Mammary epithelial cell (primary cell): ENCODE measurements around the gene SPRED1.

Source experiments
- EZH2 ChIP-seq: IDR thresholded peaks from 2 replicates; pipeline ENCODE4 v1.6.1; 2012; ENCODE audit warnings: low read length, inconsistent platforms, borderline replicate concordance
- TF ChIP-seq, protein P1 (sequence below), 2 donors: IDR thresholded peaks in 1 of 2; conservative IDR thresholded peaks in 1 of 2; 2 replicates each; pipeline ENCODE4 v1.5.1; 2011 to 2012; ENCODE audit warnings: inconsistent platforms in 2 of 2, low read length in 2 of 2, mild to moderate bottlenecking in 2 of 2, control low read depth in 1 of 2, low read depth in 1 of 2; ENCODE audit not compliant: insufficient read depth in 1 of 2; ENCODE audit errors: extremely low read depth in 1 of 2

DNA sequence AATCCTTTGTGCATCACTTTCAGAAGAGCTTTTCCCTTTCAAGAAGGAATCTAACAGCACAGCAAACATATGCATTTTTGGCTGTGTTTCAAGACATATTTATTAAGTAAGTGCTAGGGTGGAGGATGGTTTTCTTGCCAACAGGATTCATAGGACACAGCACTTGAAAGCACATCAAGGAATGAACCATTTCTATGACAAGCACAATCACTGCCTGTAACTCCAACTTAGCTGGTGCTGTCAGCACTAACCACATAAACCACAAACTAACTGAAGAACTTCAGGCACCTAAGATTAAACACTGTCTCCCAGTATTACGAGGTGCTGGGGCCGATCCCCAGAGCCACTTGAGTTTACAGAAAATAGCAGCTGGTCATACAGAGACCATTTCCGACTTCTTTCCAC is 35.4 kb upstream of the SPRED1 start:
- TF ChIP-seq, protein P1, sequence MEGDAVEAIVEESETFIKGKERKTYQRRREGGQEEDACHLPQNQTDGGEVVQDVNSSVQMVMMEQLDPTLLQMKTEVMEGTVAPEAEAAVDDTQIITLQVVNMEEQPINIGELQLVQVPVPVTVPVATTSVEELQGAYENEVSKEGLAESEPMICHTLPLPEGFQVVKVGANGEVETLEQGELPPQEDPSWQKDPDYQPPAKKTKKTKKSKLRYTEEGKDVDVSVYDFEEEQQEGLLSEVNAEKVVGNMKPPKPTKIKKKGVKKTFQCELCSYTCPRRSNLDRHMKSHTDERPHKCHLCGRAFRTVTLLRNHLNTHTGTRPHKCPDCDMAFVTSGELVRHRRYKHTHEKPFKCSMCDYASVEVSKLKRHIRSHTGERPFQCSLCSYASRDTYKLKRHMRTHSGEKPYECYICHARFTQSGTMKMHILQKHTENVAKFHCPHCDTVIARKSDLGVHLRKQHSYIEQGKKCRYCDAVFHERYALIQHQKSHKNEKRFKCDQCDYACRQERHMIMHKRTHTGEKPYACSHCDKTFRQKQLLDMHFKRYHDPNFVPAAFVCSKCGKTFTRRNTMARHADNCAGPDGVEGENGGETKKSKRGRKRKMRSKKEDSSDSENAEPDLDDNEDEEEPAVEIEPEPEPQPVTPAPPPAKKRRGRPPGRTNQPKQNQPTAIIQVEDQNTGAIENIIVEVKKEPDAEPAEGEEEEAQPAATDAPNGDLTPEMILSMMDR (conservative IDR thresholded peaks at IDR 0.05 in 1 of 2, IDR thresholded peaks at IDR 0.05 in 1 of 2; ENCODE audit: extremely low read depth in 1 of 2, insufficient read depth in 1 of 2, low read depth in 1 of 2, low read length in 2 of 2), result no peak
- no peak for TF ChIP-seq EZH2
